Measurements from ENCODE around the gene CPTP. TPM values are rescaled to one million over a fixed set of nuclear protein-coding genes. Genes with fewer than 3 reads are reported as not detected.

CPTP gene
- 28.4 and 40.4 TPM in 2 replicates for total RNA-seq

GRCh38 chr1:1324524-1325287 lies at the start of gene CPTP, which contains the start of gene INTS11:
TSS of gene CPTP (plus strand) at chr1:1324802. CDS start at chr1:1326911, 2,109 bp downstream.
TSS of gene INTS11 (minus strand) at chr1:1324660. CDS start at chr1:1324608, 52 bp downstream.

GRCh38 chr1:1307923-1308755 lies 16.5 kb upstream of the CPTP start, which contains the start of the genes ACAP3 and PUSL1:
TSS of gene ACAP3 (minus strand) at chr1:1307930. CDS start at chr1:1307815, 115 bp downstream.
TSS of gene PUSL1 (plus strand) at chr1:1308597. CDS start at chr1:1308644, 47 bp downstream.

GRCh38 chr1:1331068-1331965 lies 6.7 kb downstream of the CPTP start, which contains the start of gene TAS1R3:
TSS of gene TAS1R3 (plus strand) at chr1:1331280. CDS start at chr1:1331346, 66 bp downstream.

GRCh38 chr1:1349256-1350012 lies 24.8 kb downstream of the CPTP start, which contains the start of gene DVL1:
TSS of gene DVL1 (minus strand) at chr1:1349418. CDS start at chr1:1349065, 353 bp downstream.

GRCh38 chr1:1358433-1359271 lies 34.0 kb downstream of the CPTP start, which contains the start of gene MXRA8:
TSS of gene MXRA8 (minus strand) at chr1:1358555. CDS start at chr1:1358504, 51 bp downstream.

GRCh38 chr1:1374929-1375662 lies 50.5 kb downstream of the CPTP start, which contains the start of gene AURKAIP1:
TSS of gene AURKAIP1 (minus strand) at chr1:1375207. CDS start at chr1:1374756, 451 bp downstream.

Other genes with a start within 250 kb of the CPTP start
- 6.9 and 13.7 TPM in 2 replicates for gene C1orf159, start 208.7 kb upstream of the CPTP start, total RNA-seq
- gene TTLL10, start 150.9 kb upstream of the CPTP start, total RNA-seq = not detected in 2 replicates
- gene TNFRSF18, start 118.2 kb upstream of the CPTP start, total RNA-seq = not detected in 2 replicates
- gene TNFRSF4, start 110.6 kb upstream of the CPTP start, total RNA-seq = not detected in 2 replicates
- gene SDF4, start 92.8 kb upstream of the CPTP start, total RNA-seq = 162 and 228 TPM in 2 replicates
- gene B3GALT6, start 92.6 kb upstream of the CPTP start, total RNA-seq = 34.2 and 34.5 TPM in 2 replicates
- gene C1QTNF12, start 78.1 kb upstream of the CPTP start, total RNA-seq = 0.26 and 3.9 TPM in 2 replicates
- 25.6 and 36.6 TPM in 2 replicates for gene UBE2J2, start 50.9 kb upstream of the CPTP start, total RNA-seq
- 0.82 and 5.0 TPM in 2 replicates for gene SCNN1D, start 44.4 kb upstream of the CPTP start, total RNA-seq
- gene ACAP3, start 16.9 kb upstream of the CPTP start, total RNA-seq = 28.4 and 41.5 TPM in 2 replicates
- gene PUSL1, start 16.2 kb upstream of the CPTP start, total RNA-seq = 36.8 and 39.9 TPM in 2 replicates
- gene INTS11, start 142 bp upstream of the CPTP start, total RNA-seq = 66.6 and 67.9 TPM in 2 replicates
- gene TAS1R3, start 6.5 kb downstream of the CPTP start, total RNA-seq = 0.35 TPM in 1 of 2 replicates, not detected in the other
- gene DVL1, start 24.6 kb downstream of the CPTP start, total RNA-seq = 48.9 and 51.7 TPM in 2 replicates
- gene MXRA8, start 33.8 kb downstream of the CPTP start, total RNA-seq = 368 and 672 TPM in 2 replicates
- gene AURKAIP1, start 50.4 kb downstream of the CPTP start, total RNA-seq = 101 and 136 TPM in 2 replicates
- 92.3 and 98.2 TPM in 2 replicates for gene CCNL2, start 74.5 kb downstream of the CPTP start, total RNA-seq
- gene MRPL20, start 82.5 kb downstream of the CPTP start, total RNA-seq = 102 and 107 TPM in 2 replicates
- 0.35 and 2.9 TPM in 2 replicates for gene ANKRD65, start 96.5 kb downstream of the CPTP start, total RNA-seq
- gene VWA1, start 110.9 kb downstream of the CPTP start, total RNA-seq = 12.3 and 18.0 TPM in 2 replicates
- gene ATAD3C, start 124.9 kb downstream of the CPTP start, total RNA-seq = under 0.01 TPM in 1 of 2 replicates, not detected in the other
- gene ATAD3B, start 147.0 kb downstream of the CPTP start, total RNA-seq = 8.0 and 27.4 TPM in 2 replicates
- gene ATAD3A, start 187.4 kb downstream of the CPTP start, total RNA-seq = 23.4 and 27.7 TPM in 2 replicates
- gene TMEM240, start 215.8 kb downstream of the CPTP start, total RNA-seq = 4.1 and 6.1 TPM in 2 replicates

Data from pericardium fibroblast (primary cell).